GM18909 (cell line): ENCODE measurements around the gene CAGE1.
"Not testable (repeated sequence)": the region's sequence is repeated elsewhere in the genome, so short reads cannot be mapped to it uniquely, and the experiment has no call there.

ENCODE experiments used
- ATAC-seq: cut with Tn5 transposase; IDR thresholded peaks from one replicate; pipeline ENCODE4 v1.9.1; 2021; ENCODE audit warnings: mild to moderate bottlenecking; ENCODE audit not compliant: unreplicated experiment, poor library complexity

The CAGE1 gene

GRCh38 chr6:7411328-7411727 is 21.8 kb upstream of the CAGE1 start:
- no peak for ATAC-seq

- no peak for ATAC-seq
Measured at GRCh38 chr6:7410851-7411250, 21.3 kb upstream of the CAGE1 start.

- ATAC-seq = no peak
Measured at GRCh38 chr6:7409740-7410139, 20.2 kb upstream of the CAGE1 start.

GRCh38 chr6:7406743-7407142 is 17.2 kb upstream of the CAGE1 start:
- no peak for ATAC-seq

- no peak for ATAC-seq
Measured at GRCh38 chr6:7404546-7404945, 15.0 kb upstream of the CAGE1 start.

GRCh38 chr6:7402716-7403115 is 13.2 kb upstream of the CAGE1 start:
- ATAC-seq = no peak

- no peak for ATAC-seq
Measured at GRCh38 chr6:7401075-7401474, 11.5 kb upstream of the CAGE1 start.

GRCh38 chr6:7392402-7392801 is 2.9 kb upstream of the CAGE1 start:
- ATAC-seq = no peak

GRCh38 chr6:7391151-7391550 is 1.6 kb upstream of the CAGE1 start:
- no peak for ATAC-seq

GRCh38 chr6:7390226-7390878 is 810 bp upstream of the CAGE1 start:
- peak; percentile 15 for ATAC-seq

GRCh38 chr6:7389162-7389450 is 436 bp downstream of the CAGE1 start:
- ATAC-seq = no peak

- no peak for ATAC-seq
Measured at GRCh38 chr6:7381092-7381491, 8.4 kb downstream of the CAGE1 start.

- ATAC-seq = no peak
Measured at GRCh38 chr6:7378740-7379139, 10.8 kb downstream of the CAGE1 start.

- no peak for ATAC-seq
Measured at GRCh38 chr6:7377961-7378360, 11.6 kb downstream of the CAGE1 start.

GRCh38 chr6:7373739-7374138 is 15.8 kb downstream of the CAGE1 start:
- no peak for ATAC-seq

- no peak for ATAC-seq
Measured at GRCh38 chr6:7367408-7367807, 22.1 kb downstream of the CAGE1 start.

GRCh38 chr6:7351916-7352315 is 37.6 kb downstream of the CAGE1 start:
- ATAC-seq = not testable (repeated sequence)

GRCh38 chr6:7350591-7350990 is 39.0 kb downstream of the CAGE1 start:
- not testable (repeated sequence) for ATAC-seq

- not testable (repeated sequence) for ATAC-seq
Measured at GRCh38 chr6:7347551-7347997, 42.0 kb downstream of the CAGE1 start.

- not testable (repeated sequence) for ATAC-seq
Measured at GRCh38 chr6:7344773-7345450, 44.6 kb downstream of the CAGE1 start.

- no peak for ATAC-seq
Measured at GRCh38 chr6:7343546-7344475, 45.7 kb downstream of the CAGE1 start.
